Middle frontal gyrus (tissue), 1 donor: ENCODE results near the gene ANO1.
"Not testable (repeated sequence)": the region's sequence is repeated elsewhere in the genome, so short reads cannot be mapped to it uniquely, and the experiment has no call there.

Experiments
- DNase-seq: peaks from one replicate; pipeline ENCODE4 v3.0.0-alpha.2; 2015; ENCODE audit warnings: low spot score; ENCODE audit errors: extremely low spot score

ANO1 gene

DNA sequence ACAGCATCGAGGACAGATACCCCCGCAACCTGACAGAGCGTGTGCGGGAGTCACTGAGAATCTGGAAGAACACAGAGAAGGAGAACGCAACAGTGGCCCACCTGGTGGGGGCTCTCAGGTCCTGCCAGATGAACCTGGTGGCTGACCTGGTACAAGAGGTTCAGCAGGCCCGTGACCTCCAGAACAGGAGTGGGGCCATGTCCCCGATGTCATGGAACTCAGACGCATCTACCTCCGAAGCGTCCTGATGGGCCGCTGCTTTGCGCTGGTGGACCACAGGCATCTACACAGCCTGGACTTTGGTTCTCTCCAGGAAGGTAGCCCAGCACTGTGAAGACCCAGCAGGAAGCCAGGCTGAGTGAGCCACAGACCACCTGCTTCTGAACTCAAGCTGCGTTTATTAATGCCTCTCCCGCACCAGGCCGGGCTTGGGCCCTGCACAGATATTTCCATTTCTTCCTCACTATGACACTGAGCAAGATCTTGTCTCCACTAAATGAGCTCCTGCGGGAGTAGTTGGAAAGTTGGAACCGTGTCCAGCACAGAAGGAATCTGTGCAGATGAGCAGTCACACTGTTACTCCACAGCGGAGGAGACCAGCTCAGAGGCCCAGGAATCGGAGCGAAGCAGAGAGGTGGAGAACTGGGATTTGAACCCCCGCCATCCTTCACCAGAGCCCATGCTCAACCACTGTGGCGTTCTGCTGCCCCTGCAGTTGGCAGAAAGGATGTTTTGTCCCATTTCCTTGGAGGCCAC lies 128.3 kb downstream of the ANO1 start:
- DNase-seq, result no peak

DNA sequence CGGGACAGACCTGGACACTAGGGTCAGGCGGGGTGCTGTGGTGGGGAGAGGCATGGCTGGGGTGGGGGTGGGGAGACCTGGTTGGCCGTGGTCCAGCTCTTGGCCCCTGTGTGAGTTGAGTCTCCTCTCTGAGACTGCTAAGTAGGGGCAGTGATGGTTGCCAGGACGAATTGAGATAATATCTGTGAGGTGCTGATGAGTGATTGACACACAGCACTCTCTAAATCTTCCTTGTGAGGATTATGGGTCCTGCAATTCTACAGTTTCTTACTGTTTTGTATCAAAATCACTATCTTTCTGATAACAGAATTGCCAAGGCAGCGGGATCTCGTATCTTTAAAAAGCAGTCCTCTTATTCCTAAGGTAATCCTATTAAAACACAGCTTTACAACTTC lies 128.9 kb downstream of the ANO1 start:
- no peak for DNase-seq

DNA sequence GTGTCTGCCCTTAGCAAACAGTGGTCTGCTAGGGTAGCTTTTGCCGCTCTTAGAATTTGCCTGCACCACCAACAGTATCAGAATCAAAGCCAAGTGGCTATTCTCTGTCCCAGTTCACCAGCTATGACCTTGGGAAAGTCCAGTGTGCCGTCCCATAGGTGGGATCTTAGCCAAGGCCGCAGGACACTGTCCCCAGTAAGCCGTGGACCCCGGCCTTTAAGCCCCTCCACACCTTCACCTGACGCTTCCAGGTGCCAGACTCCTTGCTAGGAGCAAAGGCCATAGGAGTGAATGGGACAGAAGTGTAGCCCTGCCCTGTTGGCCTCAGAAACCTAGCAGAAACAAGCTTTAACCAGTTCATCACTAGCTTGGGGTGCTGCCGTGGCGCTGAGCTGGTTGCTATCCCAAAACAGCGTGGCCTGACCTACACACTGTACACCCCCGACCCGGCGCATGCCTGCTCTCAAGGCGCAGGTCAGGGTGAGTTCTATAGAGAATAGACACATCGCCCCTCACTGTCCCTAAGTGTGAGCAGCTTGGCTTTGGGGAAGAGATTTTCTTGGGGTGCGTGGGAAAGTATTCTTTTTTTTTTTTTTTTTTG lies 129.5 kb downstream of the ANO1 start:
- DNase-seq, result no peak

DNA sequence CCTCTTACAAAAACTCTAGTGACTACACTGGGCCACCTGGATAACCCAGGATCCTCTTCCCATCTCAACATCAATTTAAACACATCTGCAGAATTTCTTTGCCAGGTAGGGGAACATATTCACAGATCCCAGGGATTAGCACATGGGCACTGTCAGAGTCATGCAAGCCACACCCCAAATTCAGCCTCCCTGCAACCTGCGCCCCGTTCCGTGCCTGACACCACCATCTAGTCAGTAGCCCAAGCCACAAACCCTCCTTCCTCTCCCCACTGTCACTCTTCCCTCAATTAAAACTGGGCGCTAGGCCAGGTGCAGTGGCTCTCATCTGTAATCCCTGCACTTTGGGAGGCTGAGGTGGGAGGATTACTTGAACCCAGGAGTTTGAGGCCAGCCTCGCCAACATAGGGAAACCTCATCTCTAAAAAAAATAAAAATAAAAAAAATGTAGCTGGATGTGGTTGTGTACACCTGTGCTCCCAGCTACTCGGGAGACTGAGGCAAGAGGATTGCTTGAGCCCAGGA lies 131.3 kb downstream of the ANO1 start:
- DNase-seq, result no peak

DNA sequence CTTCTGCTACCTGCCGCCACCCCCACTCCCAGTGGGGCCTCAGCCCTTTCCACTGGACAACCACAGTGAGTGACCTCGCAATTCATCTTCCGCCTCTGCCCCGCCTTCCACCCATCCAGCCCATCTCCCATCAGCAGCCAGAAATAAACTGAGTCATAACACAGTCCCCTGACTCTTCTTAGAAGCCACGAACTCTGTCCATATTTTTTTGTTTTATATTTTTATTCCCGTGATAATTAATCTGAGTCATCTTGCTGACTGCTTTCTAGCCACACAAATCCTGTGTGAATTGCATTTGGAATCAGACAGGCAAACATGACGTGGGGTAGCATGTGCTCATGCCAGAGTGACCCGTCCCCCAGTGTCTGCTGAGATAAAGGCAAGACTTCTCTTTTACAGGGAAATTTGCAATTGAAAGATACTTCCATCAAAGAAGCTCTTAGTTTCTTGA lies 132.0 kb downstream of the ANO1 start:
- DNase-seq, result no peak

DNA sequence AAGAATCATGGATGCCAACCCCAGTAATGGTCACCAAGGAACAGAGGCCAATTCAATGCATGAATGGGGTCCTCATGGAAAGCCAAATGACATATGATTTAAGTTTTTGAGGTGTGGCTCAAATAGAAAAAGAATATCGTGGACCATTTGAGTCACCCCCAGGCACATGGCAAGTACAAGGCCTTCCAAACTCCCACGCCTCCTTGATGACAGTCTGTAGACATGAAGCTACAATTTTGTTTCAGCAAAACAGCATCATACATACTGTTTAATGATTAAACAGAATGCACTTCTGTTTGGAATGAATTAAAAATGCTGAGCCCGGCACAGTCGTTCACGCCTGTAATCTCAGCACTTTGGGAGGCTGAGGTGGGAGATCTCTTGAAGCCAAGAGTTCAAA lies 132.4 kb downstream of the ANO1 start:
- no peak for DNase-seq

DNA sequence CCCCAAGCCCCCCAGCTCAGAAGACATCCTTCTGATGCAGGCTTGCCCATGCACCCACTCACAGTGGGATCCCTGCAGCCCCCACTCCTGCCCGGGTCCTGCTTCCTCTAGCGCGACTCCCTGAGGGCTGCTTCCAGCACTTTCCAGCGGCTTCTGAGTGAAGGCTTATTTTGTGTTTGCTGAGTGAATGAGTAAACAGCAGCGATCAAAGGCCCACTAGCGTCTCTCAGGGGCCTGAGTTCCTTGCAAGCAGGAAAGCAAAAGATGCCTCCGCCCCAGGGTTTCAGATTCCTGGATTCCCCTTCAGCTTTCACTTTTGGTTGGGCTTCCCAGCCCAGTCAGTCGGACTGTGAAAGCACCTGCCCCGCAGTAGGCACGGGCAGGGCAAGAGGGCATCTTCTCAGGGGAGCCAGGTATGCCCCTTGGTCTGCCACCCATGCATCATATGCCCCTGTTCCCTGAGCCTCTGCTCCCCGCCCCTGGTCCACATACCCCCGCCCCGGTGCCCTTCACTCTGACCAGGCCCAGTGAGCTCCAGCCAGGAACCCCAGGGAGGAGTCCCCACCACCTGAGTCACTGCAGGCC lies 134.2 kb downstream of the ANO1 start:
- no peak for DNase-seq

DNA sequence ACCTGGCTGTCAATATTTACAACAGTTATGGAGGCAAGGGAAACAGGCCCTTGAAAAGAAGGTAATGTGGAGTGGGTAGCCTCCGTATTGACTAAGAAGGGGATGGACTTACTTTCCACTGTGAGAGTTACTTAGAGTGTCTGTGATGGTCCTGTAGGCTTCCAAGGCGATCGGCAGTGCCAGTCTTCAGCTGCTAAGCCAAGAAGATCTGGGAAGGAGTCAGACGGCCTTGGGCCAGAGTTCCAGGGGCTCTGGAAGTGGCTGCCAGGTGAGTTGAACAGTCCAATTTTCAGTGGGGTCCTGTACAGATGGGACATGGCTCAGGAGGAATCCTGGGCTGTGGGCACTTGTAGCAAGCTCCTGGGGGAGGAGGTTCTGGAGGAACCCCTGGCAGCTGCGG lies 139.3 kb downstream of the ANO1 start:
- not testable (repeated sequence) for DNase-seq

DNA sequence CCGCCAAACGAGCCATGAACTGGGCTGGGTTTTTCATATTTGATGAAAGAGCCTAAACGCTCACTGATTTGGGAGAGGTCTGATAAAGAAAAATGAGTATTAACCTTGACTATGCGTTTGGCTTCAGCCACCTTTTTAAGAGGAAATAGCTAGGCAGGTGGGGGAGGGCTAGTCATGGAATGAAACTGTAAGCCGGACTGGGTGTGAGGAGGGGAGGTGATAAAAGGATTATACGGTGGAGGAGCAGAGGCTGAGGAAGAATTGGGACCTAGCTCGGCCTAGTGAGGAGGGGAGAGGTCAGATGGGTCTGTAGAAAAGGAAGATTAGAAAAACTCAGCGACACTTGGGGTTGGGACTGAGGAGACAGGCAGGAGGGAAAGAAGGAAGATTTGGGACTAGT lies 140.0 kb downstream of the ANO1 start:
- DNase-seq, result not testable (repeated sequence)

DNA sequence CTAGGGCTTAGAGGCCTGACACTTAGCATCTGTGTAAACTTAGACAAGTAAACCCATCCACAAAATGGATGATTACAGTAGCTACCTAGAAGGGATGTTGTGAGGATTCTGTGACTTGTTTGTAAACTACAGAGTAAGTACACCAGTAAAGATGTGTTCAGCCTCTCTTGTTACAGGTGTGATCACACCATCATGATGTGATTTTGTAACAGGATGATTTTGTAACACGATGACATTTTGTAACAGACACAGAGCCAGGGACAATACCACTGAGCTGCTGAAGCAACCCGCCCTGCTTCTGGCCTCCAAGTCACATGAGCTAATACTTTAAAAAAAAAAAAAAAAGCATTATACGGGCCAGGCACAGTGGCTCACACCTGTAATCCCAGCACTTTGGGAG lies 142.0 kb downstream of the ANO1 start:
- no peak for DNase-seq

DNA sequence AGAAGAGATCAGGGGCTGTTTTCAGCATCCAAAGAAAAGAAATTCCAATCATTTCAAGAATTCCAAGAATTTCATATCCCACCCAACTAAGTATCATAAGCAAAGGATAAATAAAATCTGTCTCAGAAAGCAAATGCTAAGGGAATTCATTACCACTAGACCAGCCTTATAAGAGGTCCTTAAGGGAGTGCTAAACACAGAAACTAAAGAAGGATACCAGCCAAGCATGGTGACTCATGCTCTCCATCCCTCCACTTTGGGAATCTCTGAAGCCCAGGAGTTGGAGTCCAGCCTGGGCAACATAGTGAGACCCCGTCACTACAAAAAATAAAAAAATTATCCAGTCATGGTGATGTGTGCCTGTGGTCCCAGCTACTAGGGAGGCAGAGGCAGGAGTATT lies 142.8 kb downstream of the ANO1 start:
- DNase-seq, result no peak

DNA sequence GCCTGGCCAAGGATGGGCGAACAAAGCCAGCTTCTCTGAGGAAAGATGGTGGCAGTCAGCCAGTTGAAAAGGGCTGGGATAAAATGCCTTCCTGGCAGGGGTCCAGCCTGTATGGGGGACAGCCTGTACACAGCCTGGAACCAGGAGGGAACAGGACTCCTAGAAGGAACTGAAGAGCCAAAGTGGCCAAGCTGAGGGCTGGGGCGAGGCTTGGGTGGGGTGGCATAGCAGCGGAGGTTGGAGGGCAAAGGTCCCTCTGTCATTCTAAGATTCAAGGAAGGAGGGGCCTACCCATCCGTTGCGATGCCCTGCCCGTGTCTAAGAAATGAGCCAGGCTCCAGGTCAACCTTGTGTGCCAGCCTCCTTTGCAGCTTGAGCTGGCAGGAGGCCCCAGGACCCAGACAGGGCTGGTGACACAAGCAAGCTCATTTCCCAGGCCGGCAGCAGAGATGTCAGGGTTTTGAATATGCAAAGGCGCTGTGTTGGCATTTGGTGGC lies 147.6 kb downstream of the ANO1 start:
- DNase-seq, result no peak

DNA sequence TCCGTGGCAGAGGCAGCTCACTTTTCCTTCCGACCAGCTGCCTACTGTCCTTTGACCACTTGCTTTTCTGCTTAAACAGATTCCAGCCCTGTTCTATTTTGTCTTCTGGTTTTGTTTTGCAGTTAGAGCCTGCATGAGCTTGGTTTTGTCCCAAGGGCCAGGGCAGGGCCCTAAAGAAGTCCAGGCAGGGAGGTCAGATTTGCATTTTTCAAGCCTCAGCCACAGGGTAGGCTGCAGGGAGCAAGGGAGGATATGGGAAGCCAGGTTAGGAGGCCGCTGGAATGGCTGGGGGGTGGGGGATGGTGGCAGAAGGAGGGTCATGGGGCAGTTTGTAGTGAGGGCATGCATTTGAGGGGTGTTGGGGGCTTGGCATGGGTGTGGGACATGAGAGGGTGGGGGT lies 148.1 kb downstream of the ANO1 start:
- DNase-seq, result no peak

DNA sequence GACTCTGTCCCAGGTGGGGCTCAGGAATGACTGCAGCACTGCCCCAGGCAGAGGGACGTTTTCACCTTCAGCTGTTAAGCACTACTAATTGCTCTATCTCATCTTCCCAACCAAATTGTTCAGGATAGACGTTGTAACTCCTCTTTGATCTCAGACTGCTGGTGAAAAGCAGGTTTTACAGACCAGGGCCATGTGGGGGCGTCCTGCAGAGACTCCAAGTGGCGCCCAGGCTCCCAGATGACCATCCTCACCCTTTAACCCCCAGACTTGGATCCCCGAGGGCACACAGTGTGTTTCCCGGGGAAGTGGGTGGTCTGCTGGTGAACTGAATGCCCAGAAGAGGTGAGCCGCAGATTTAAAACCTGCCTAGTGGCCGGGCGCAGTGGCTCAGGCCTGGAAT lies 148.8 kb downstream of the ANO1 start:
- no peak for DNase-seq

DNA sequence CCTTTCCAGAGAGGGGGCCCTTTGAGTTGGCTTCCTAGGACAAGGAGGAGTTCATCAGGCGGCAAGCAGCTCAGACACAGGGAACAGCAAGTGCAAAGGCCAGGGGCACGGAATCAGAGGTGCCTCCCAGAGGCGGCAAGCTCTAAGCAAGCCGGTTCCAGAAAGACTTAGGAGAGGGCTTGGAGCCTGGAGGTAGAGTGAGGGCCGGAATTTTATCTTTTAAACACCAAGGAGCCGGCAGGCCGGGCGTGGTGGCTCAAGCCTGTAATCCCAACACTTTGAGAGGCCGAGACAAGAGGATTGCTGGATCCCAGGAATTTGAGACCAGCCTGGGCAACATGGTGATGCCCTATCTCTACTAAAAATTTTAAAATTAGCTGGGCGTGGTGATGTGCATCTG lies 151.6 kb downstream of the ANO1 start:
- DNase-seq, result no peak

DNA sequence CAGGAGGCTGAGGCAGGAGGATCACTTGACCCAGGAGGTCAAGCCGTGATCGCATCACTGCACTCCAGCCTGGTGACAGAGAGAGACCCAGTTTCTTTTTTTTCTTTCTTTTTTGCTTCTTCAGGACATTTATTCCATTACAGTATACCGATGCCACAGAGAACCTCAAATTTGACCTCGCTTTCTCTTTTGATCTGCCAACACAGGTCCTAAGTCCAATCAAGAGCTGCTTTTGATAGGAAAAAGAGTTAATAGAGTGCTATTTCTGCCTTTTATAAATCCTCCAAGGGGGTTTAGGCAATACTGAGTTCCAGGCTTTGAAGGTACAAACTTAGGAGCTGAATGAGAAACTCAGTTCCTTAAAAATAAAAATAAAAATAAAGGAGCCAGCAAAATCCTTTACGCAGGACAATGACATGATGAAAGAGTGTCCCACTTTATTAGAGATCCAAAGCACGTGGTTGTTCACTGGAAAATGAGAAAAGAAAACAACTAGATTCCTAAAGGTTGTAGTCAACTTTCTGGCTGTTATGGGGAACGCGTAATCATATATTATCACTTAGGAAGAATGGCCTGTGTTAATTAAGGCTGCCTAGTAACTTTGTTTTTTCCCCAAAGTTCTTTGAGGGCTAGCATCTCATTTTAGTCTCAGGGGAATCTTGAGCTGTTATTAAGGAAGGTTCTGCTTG lies 152.2 kb downstream of the ANO1 start:
- no peak for DNase-seq

DNA sequence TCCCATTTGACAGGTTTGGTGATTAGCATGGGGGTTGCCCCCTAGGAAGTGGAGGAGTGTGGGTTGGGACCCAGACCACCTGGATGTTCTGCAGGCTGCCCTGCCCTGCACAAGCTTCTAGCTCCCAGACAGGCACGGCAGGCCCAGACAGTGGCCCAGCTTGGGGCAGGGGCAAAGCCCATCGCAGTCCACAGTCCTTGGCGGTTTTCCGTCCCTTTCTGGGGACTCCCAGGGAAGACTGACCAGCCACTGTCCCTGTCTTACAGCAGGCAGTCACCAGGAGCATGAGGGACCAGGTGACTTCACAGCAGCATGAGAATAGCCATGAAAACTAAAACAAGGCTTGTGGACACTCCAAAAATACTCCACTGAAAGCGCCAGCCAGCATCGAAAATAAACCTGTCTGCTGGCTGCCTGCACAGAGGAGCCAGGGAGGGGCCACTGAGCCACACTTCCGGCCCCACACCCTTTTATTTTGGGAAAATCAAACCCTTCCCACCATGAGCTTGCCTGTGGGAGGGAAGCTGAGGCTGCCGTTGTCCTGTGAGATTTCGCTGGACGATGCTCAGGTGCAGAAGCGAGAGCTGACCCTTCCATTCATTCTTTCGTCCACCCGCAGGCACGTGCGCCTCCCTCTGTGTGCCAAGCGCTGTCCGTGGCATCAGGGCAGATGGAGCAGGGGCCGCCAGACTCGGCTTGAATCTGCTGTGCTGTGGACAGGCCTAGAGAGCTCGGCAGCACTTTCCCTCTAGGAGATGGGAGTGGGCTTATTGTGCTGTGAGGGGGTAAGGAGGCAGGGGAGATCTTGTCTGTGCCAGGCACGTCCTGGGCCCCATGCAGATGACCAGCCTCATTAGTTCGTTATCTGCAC lies 153.0 kb downstream of the ANO1 start:
- no peak for DNase-seq

DNA sequence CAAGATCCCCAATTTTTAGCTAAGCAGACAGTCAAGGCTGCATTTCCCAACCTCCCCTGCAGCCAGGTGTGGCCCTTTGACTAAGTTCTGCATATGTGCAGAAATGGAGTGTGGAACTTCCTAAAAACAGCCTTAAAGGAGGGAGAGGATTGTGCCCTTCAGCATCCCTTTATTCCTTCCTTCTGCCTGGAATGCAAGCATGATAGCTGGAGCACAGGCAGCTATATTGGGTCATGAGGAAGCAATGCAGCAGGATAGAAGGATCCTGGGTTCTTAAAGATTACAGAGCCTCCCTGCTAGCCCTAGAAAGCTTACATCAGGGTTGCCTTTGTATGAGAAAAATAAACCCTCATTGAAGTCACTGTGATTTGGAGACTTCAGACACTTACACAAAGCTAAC lies 154.9 kb downstream of the ANO1 start:
- DNase-seq, result no peak

DNA sequence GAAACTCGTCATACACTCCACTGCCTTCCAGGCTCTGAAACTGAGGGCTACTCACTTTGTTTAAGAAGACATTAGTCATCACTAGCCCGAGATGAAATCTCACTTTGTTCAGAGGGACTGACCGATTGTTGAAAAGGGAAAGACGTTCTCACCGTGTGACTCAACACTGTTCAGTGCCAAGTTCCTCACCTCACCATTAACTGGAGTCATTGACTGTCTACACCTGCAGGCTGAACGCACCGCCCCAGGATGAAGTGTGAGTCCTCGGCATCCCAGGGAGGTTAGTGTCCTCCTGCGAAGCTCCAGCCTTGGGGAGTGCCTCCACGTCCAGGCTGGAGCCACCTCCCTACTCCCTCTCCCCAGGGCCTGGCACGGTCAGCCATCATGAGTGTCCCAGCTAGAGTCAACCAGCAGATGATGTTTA lies 155.4 kb downstream of the ANO1 start:
- no peak for DNase-seq

DNA sequence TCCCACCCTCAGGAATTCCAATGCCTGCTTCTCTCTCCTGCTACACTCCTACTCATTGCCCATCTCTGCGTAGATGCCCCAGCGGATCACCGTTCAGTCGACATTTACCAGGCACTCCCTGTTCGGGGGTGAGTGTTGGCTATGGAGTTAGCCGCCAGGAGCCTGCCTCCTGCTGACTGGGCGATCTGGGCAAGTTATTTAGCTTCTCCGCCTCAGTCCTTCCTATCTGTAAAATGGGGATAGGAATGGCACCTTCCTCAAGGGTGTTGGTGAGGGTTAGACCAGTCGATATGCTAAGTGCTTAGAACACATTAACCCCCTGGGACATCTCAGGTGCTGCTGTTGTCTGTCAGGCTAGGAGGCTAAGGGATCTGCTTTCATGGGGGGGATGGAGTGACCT lies 155.8 kb downstream of the ANO1 start:
- no peak for DNase-seq
